Right lobe of liver (tissue), 4 donors: Measurements from ENCODE around the gene OR52A5.
"Not testable (repeated sequence)": the region's sequence is repeated elsewhere in the genome, so short reads cannot be mapped to it uniquely, and the experiment has no call there.

Source experiments
- POLR2A ChIP-seq: fragments of 450-650 bp; IDR thresholded peaks from one replicate; pipeline ENCODE4 v1.6.1; 2017; ENCODE audit warnings: antibody characterized with exemption, mild to moderate bottlenecking
- TF ChIP-seq, protein P1 (sequence below), 4 donors: fragments of 200-600 bp in 3 of 4; fragments of 450-650 bp in 1 of 4; IDR thresholded peaks; one replicate each; pipeline versions ENCODE4 v1.5.1 to v1.8.0; 2016 to 2022; ENCODE audit warnings: antibody characterized with exemption in 4 of 4, mild to moderate bottlenecking in 2 of 4
- donor health status: DM: no; HTN: no; CAD: no.
- donor health status: DM: no; HTN: no; CAD: no.
- donor health status: DM: no; HTN: yes; CAD: no.

GRCh38 chr11:5160217-5160616 lies 22.1 kb upstream of the OR52A5 start:
- TF ChIP-seq POLR2A: not testable (repeated sequence)
- TF ChIP-seq, protein P1, sequence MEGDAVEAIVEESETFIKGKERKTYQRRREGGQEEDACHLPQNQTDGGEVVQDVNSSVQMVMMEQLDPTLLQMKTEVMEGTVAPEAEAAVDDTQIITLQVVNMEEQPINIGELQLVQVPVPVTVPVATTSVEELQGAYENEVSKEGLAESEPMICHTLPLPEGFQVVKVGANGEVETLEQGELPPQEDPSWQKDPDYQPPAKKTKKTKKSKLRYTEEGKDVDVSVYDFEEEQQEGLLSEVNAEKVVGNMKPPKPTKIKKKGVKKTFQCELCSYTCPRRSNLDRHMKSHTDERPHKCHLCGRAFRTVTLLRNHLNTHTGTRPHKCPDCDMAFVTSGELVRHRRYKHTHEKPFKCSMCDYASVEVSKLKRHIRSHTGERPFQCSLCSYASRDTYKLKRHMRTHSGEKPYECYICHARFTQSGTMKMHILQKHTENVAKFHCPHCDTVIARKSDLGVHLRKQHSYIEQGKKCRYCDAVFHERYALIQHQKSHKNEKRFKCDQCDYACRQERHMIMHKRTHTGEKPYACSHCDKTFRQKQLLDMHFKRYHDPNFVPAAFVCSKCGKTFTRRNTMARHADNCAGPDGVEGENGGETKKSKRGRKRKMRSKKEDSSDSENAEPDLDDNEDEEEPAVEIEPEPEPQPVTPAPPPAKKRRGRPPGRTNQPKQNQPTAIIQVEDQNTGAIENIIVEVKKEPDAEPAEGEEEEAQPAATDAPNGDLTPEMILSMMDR (IDR thresholded peaks at IDR 0.05): not testable (repeated sequence)
